NCI-H510A treated with DMSO at 0.1 percent for 48 hours (cell line): ENCODE data around the gene PAM.

ENCODE experiments used
- DNase-seq: peaks from one replicate; lab custom pipeline; 2025; lab: John Stamatoyannopoulos, UW

The PAM gene

GRCh38 chr5:102754767-102755431 is at the start of gene PAM:
PAM (plus strand) TSS chr5:102755305; CDS start chr5:102866196, 110,891 bp downstream.
- DNase-seq = peak; percentile 62

- DNase-seq = no peak
These were observed 43.4 kb upstream of the PAM start for GRCh38 chr5:102711525-102712385.

DNA sequence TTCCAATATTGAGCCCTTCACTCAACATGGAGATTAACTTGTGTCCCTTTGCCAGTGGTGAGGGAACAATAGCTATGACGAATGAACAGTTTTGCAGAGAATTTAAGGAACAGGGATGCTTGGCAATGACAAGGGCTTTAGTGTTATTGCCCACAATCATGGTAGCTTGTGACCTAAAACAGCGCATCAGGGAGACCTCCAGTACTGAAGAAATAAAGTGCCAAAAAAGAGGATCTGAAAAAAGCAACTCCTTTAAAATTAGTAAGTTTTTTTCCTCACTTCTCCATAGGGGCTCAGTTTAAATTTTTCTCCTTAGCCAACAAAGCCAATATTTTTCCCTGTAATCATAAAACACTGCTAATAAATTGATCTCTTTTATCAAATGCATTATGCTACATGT is 41.8 kb upstream of the PAM start:
- no peak for DNase-seq

GRCh38 chr5:102713682-102714231 is 41.3 kb upstream of the PAM start:
- peak; percentile 45 for DNase-seq

GRCh38 chr5:102715082-102715807 is 39.9 kb upstream of the PAM start:
- DNase-seq = no peak

GRCh38 chr5:102716017-102716416 is 39.1 kb upstream of the PAM start:
- no peak for DNase-seq

DNA sequence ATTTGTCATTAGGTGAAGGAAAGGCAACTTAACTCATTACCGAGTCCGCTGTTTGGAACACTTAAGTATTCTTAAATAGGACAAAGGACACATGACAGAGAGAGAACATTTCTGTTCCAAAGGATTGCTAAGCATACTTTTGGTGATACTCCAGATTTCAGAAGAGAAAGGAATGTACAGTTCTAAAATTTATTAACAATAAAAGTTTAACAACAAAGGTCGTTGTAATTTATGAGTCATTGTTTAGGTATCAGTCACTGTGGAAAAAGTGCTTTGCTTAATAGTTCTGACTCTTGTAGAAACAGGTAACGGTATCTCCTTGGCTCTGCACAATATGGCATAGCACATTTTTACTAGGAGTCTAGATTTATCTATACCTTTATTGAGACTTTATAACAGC is 36.3 kb upstream of the PAM start:
- no peak for DNase-seq

DNA sequence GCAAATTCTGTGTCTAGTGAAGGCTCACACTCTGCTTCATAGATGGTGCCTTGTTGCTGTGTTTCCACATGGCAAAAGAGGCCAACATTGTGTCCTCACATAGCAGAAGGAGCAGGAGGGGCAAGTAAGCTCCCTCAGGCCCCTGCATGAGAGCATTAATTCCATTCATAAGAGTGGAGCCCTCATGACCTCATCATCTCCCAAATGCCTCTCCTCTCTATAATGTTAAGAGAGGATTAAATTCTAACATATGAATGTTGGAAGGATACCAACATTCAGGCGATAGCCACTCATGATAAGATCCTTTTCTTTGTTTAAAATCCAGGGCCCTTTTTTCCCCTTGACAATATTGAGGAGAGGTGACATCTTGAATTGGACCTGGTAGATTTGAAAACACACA is 35.2 kb upstream of the PAM start:
- DNase-seq = no peak

DNA sequence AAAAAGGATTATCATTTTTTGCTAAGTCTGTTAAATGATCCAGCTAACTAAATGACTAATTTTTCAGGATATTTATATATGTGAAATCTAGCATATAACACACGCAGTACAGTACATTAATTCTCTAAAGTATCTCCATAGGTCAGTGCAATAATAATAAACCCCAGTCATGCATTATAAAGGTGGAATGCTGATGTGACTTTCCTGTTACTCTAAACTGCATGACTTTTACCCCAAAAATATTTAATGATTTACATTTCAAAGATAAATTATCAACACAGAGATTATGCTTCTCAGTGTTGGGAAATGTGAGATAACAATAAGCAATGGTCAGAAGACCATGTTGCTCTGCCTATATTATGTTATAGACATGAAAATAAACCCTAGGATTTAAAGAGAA is 34.1 kb upstream of the PAM start:
- no peak for DNase-seq

DNA sequence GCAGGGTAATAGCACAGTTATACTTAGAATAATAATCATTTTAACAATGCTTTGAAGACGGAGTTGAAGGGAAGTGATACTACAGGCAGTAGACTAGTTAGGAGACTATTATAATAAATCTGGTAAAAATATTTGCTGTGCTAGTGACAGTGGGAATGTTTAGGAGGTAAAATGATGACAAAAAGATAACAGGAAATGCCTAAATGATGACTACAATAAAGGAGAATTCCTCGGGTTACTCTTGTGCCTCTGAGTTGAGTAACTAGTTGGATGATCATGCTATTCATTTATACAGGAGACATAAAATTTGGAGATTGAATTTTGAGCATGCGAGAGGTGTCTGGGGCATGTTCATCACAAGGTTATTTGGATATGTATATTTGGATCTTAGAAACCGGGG is 32.2 kb upstream of the PAM start:
- no peak for DNase-seq

- no peak for DNase-seq
These were observed 23.4 kb upstream of the PAM start for GRCh38 chr5:102731693-102732092.

DNA sequence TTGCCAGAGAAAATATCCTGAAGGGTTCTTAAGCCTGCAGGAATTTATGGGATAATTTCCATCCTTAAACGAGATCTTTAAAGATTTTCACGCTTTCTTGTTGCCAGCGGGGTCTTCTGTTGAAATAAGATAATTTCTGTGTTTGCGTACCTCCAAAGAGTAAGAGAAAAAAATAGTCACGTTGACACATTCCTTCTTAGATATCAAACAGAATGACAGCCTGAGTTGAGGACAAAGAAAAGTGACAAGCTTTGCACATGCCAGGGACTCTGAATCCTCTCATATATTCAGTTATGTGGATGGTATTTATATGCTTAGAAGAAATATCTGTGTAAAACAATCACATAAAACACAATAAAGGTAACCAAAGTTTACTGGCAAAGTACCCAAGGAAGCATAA is 21.6 kb upstream of the PAM start:
- DNase-seq = no peak

DNA sequence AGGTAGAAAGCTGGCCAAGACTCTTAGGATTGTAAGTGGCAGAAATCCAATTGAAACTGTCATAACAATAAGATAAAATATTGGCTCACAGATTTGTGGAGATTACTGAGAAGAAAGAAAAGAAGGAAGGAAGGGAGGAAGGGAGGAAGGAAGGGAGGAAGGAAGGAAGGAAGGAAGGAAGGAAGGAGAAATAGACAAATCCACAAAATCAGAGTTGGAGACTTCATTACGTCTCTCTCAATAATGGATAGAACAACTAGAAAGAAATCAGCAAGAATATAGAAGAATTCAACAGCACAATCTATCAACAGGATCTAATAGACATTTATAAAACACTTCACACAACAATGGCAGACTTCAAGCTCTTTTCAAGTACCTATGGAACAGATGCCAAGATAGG is 17.9 kb upstream of the PAM start:
- DNase-seq = no peak

DNA sequence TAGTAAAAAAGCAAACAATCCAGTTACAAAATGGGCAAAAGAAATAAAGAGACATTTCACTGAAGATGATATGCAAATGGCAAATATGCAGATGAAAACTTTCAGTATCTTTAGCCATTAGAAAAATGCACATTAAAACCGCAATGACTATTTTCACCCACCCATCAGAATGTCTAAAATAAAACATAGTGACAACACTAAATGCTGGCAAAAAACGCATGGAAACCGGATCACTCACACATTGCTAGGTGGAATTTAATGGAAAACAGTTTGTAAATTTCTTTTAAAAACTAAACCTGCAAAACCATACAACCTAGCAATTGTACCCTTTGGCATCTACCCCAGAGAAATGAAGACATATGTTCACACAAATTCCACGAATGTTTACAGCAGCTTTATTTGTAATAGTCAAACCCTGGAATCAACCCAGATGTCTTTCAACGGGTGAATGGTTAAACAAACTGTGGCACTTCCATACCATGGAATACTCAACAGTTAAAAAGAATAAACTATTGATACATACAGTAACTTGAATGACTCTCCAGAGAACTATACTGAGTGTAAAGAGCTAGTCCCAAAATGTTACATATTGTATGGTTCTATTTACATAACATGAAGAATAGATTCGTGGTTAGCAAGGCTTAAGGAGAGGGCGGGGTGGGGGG is 17.2 kb upstream of the PAM start:
- DNase-seq = no peak

DNA sequence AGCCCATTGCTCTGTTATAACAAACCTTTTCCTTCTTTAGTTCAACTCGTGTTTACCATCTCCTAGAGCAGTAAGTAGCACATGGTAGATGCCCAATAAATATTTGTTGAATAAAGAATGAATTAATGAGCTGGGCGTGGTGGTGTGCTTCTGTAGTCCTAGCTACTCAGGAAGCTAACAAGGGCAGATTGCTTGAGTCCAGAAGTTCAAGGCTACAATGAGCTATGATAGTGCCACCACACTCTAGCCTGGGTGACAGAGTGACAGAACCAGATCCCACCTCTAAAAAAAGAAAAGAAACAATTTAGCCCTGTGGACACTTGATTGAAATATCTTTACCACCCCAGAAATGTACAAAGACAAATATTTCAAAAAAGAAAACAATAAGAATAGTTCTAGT is 14.6 kb upstream of the PAM start:
- no peak for DNase-seq

DNA sequence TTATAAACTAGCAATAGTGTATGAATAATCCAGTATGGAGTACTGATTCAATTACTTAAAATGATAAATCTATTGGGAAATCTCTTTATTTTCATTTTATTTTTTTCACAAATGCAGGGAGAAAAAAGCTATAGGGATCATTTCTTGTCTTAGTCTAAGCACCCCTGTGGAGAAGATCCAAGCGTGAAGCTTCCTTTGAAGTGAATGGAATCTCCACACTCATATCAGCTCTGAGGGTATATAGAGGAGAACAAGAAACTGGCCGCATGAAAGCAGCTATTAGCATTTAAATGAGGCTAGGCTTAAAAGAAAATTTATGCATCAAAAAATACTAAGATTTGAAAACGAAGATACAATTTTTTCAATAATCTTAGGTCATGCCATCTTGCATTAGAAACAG is 12.9 kb upstream of the PAM start:
- DNase-seq = no peak

GRCh38 chr5:102743900-102744299 is 11.2 kb upstream of the PAM start:
- DNase-seq = no peak

- DNase-seq = no peak
These were observed 7.5 kb upstream of the PAM start for GRCh38 chr5:102747386-102748166.

GRCh38 chr5:102749416-102750030 is 5.6 kb upstream of the PAM start:
- no peak for DNase-seq

DNA sequence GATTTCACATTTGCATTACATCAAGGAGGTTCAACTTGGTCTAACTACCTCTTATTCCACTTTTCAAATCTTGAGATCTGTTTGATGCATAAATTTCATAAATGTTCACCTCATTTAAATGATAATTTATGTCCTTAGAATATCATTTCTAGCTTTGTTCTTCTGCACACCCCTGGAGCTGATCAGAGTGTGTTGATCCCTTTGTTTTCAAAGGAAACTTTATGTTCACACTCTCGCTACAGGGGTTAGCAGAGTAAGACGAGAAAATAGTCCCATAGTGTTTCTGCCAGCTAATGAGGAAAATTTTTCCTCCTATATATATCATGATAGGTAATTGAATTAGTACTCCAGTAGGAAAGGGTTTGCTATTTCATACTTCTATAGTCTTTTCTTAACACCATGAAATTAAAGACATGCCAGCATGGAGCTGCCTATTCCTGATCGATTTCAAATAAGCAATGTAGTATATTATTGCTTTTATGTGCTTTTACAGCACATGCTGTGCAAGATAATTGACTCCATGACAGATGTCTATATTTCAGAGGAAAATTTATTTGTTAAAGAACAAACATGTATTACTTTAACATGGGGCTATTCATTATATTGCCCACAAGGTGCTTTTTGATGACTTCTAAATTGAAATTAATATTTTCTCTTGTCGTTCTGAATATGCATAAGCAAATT is 4.8 kb upstream of the PAM start:
- no peak for DNase-seq
